ENCODE results near the gene ASPN.

Gene ASPN

DNA sequence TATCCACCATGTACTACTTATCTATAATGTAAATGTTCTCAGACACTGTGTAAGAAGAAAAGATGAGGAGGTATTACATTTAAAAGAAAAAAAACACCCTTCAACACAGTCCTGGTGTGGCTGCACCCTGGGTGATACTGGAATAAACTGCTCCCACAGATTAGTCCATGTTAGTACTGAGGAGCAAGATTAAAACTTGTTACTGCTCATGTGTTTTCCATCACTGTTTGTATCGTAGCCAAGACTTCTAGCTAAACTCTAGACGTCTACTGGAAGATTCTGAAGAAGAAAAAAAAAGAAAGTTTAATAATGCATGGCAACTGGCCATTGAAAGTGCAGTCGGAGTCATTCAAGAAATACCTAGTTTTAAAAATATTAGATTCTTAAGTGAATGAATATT lies at the start of gene ASPN:
TSS of gene ASPN (minus strand) at position 178 of the 400 bp plus-strand sequence.
- no peak for DNase-seq

DNA sequence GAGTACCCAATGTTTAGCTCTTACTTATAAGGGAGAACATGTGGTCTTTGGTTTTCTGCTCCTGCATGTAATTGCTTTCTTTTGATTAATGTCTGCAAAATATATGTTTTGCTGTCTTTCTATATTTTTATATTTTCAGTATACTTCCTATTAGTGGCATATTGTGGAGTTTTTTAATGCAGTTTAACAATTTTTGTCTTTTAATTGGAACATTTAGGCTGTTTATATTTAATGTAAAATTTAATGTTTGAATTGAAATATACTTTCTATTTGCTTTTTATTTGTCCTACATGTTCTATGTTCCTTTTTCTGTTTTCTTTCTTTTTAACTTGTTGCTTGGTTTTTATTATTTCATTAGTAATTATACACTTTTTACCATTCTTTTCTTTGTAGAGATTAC lies 48.6 kb upstream of the ASPN start:
- no peak for DNase-seq

DNA sequence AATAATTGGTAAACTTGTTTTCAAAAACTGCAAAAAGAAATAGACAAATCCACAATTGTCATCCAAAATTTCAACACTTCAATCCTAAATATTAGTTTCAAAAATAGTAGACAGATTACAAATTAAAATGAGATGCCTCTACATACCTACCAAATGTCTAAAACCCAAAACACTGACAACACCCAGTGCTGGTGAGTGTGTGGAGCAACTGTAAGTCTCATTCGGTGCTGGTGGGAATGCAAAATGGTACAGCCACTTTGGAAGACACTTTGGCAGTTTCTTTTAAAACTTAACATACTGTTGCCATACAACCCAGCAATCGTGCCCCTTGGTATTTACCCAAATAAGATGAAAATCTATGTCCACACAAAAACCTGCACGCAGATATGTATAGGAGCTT lies 46.8 kb upstream of the ASPN start:
- DNase-seq: no peak

DNA sequence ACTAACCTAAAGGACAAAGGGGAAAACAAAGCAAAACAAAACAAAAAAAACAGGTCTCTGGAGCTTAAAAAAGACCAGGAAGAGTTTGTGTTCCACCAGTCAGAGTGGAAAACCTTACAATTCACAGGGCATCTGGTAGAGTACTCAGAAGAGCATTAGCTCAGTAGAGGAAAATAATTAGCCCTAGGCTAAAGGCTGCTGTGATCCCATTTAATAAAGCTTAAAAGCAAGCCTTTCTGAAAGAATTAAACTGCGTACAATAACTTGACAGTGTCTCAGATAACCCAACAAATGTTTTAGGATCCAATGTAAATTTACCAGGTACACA lies 46.2 kb upstream of the ASPN start:
- no peak for DNase-seq

DNA sequence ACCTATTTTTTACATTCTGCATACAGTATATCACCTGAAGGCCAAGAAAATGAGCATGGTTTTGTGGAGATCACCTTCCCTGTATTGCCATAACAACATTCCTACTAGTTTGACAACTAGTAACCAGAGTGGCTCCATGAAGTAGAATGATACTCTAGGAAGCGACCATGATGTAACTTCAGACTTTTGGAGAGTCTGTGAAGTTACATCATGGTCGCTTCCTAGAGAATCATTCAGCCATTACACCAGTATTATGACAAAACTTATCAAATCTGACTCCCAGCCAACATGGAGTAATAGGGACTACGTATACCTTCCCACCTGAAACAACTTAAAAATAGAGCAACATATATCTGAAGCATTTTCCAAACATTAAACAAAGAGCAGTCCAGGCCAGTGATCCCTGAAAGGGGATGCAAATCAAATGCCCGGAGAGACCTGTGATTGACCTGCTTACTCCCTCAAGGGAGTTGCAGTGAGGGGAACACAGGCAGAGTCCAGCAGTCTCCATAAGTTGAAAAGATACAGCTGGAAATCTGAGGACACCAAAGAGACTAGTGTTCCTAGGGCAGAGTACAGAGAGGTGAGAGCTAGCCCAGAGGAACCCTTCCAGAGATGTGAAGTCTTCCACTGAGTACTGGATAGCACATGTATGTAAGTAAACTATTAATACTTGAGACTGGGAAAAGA lies 45.7 kb upstream of the ASPN start:
- no peak for DNase-seq

DNA sequence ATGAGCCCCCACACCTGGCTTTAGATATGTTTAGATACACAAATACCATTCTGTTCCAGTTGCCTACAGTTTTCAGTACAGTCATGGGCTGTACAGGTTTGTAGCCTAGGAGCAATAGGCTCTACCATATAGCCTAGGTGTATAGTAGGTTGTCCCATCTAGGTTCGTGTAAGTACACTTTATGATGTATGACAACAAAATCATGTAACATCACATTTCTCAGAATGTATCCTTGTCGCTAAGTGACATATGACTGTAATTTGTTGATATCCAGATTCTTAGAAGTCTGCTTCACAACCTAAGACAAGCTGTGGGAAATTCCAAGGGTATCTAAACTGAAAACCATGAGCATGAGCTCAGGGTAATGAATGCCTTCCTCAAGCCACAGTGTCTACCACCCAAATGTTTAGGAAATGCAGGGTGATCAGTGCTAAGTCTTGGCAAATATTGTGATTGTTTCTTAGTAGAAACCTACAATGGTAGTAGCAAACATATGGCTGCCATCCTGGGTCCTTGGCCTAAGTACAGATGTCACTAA lies 45.1 kb upstream of the ASPN start:
- no peak for DNase-seq

DNA sequence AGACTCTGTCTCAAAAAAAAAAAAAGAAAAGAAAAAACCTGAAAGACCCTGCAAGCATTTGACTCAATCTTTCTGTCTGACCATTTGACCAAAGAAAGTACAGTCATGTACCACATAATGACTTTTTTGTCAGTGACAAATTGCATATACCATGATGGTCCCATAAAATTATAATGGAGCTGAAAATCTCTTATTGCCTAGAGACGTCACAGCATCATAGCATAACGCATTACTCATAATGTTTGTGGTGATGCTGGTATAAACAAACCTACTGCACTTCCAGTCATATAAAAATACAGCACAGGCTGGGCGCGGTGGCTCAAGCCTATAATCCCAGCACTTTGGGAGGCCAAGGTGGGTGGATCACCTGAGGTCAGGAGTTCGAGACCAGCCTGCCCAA lies 43.0 kb upstream of the ASPN start:
- no peak for DNase-seq

DNA sequence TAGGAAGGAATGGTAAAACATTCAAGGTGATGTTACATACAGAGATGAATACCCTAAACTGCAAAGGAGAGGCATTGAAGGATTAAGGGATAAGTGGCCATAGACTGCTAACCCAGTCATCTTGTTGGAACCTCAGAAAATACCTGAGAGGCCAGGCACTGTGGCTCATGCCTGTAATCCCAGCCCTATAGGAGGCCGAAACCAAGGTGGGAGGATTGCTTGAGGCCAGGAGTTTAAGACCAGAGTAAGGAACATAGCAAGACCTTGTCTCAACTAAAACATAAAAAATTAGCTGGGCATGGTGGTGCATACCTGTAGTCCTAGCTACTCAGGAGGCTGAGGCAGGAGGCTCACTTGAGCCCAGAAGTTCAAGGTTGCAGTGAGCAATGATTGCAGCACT lies 42.6 kb upstream of the ASPN start:
- no peak for DNase-seq

DNA sequence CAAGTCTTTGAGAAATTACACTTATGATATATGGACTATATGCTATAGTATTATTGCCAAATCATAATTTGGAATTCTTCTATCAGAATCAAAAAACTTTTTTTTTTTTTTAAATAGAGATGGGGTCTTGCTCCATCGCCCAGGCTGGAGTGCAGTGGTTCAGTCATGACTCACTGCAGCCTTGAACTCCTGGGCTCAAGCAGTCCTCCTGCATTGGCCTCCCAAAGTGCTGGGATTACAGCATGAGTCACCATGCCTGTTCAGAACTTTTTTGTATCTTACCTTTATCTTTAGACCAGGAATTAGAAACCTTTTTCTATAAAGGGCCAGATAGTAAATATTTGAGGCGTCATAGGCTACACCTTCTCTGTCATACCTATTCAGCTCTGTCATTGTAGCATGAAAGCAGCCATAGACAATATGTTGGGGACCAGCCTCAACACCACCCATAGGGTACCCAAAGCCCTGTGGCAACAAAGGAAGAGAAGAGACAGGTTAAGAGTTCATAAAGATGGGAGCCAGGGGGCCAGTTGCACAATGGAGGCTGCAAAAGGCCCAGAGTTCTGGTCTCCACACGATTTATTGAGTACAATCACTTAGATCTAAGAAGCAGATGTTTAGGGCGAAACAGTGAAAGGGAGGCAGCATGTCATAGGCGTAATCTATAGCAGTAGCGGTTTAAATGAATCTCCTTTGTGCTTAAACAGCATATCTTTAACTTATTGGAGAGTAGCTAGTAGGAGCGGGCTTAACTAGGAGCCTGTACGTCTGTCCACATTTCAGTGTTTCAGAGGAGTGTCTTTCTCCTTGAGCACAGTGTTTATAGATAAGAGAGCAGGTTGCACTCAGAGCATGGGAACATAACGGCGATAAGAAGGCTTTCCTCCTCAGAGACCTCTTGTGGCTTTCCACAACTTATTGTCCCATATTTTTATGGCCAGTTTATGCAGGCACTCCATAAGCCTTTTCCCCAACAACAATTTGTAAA lies 41.0 kb upstream of the ASPN start:
- no peak for DNase-seq

DNA sequence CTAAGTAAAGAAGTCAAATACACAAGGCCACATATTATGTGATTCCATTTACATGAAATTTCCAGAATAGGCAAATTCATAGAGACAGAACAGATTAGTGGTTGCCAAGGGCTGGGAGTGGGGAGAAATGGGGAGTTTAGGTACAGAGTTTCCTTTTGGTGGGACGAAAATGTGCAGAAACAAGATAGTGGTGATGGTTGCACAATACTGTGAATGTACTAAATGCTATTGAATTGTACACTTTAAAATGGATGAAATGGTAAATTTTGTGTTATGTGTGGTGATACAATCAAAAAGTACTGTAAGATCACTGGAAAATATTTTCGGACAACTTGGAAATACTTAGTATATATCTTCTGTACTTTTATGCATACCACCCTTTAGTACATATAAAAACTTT lies 38.5 kb upstream of the ASPN start:
- no peak for DNase-seq

DNA sequence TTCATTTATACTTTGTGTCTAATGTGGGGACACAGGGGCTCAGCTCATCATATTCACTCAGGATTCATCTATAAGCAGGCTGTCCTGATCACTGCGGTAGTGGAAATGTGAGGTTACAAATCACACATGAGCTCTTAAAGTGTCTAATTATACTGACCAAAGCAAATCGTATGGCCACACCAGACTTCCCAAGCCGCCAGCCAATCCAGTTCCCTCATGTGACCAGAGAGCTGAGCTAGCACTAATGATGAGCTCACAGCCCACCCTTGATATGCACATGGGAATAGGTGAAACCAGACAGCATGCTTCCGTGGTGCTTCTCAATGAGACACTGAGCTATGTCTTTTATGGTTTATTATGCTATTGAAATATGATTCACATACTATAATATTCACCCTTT lies 35.9 kb upstream of the ASPN start:
- DNase-seq: no peak

DNA sequence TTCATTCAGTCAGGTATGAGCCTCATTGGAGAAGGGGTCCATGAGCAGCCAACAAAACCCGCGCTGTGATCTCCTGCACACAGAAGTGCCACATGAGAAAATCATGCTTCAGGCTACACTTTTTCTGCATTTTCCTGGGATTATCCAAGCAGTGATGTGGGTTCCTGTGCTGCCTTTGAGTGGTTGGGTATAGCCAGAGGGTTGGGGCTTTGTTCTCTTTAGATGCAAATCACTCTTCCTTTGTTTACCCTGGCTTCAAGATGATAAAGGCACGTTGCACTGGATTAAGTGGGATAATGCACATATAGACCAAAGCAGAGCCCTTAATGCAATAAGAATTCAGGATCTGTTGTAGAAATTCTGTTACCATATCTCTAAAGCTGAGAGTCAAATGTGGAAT lies 34.7 kb upstream of the ASPN start:
- no peak for DNase-seq

DNA sequence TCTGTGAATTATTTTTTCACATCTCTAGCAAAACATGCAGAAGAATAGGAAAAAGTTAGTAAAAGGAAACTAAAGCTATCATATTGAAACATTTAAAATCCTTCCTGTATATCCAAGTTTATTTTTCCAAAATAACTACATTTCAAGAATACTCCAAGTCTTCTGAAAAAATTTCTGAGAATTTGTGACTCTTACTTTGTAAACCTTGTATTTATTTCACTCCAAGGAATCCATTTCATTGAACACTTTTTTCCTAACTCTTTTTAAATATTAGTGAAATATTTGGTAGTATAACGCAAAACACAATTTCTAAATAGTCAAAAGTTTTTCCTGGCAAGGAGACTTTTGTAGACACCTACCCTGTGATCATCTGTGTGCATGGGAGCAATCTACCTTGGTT lies 34.2 kb upstream of the ASPN start:
- DNase-seq: no peak

DNA sequence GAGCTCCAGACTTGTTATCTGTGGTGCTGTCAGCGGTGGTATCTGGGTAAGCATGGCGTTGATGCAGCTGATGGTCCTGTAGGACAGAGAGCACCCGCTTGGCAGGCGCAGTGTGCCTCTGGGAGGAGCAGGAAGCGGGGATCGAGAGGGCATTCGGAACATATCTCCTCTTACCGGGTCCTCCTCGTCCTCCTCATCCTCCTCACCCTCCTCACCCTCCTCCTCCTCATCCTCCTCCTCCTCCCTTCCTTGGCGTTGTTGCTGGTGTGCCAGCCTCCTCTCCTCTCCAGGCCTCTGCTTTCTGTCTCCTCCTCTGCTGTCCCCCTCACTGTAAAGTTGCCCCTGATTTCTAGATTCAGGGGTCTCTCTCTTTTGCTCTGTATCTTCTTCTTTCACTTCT lies 32.3 kb upstream of the ASPN start:
- no peak for DNase-seq

DNA sequence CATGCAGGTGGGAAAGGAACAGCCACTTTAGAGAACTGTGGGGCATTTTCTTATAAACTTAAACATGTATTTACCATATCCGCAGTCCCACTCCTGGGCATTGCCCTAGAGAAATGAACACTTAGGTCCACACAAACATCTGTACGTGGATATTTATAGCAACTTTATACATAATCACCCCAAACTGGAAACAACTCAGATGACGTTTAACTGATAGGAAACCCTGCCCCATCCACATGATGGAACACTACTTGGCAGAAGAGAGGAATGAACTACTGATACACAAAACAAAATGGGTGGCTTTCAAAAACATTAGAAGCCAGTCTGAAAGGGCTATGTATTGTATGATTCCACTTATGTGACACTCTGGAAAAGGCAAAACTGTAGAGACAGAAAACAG lies 31.0 kb upstream of the ASPN start:
- no peak for DNase-seq

DNA sequence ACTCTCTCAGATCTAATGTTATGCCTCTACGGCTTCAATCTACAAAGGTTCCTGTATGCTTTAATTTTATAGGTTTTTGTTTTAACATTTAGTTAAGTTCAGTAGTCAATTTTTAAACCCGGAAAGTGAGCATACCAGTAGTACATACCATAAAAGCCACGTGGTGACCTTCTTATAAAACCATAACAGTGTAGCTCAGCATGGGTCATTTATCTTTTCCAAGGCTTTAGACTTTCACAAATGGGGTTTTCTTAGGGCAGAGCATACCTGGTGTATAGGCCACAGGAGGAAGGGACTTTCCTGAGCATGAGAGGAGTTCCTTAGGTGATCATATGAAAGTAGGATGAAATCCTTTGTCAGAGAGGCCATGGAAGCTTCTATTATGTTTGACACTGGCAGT lies 30.3 kb upstream of the ASPN start:
- no peak for DNase-seq

DNA sequence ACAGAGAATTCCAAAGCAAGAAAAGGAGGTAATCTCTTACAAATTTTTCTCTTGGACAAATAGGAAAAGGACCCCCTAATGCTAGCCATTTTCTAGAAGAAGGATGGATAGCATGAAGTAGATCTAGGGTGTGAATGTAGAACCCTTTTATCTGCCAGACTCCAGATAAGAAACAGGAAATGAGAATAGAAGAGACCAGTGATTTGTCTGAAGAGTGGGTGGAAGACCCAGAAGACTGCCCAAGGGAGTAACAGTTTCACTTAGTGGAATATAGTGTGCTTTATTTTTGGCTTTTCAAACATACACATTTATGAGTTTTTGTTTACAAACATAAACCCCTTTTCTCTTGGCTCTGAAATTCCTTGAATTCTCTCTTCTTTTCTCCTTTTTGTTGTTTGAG lies 28.4 kb upstream of the ASPN start:
- DNase-seq: no peak

DNA sequence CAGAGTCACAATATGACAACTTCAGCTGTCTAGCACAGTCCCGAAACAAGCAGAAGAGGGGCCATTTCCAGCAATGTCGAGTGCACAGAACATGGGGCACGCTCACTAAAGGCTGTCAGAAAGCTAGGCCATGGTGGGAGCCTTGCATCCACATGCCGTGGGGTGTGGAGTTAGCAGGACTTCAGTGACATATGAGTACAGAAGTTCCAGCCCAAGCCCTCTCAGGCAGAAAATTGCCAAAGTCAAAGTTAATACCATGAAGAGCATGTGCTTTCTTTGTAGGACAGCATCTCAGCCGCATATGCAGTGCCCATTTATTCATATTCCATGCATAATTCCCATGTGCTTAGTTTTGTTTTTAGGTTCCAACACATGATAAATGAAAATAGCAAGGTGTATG lies 26.7 kb upstream of the ASPN start:
- no peak for DNase-seq

DNA sequence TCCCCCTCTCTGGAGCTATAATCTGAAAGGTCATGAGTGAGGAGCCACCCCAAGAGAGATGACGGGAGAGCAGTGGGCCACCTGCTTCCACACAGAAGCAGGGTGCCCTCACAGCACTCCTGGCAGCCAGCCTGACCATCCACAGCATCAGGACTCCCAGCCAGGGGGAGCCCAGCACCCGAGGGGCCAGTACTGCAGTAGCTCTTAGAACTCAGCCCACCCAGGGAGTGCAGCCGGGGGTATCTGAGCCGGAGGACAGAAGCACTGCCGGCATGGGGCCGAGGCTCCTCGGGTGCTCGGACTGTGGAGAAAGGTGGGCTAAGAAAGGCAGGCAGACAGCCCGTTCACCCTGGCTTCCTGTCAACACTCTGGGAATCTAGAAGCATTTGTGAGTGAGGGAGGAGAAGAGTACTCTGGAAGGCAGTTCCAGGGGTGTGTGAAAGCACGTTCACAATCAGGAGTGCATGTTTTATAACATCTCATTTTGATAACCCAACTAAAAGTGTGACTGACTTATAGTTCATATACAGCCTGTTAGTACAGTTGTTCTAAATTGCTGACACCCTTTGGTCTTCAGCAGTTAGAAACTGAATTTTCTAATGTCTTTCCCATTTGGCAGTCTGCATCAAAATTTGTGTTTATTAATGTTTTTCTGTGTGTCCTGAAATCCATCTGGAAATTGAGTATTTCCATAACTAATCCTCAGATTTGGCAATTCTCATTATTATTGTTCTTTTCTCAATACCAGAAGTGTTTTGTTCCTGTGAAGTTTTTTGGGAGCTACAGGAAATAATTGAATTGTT lies 25.9 kb upstream of the ASPN start:
- DNase-seq: no peak

DNA sequence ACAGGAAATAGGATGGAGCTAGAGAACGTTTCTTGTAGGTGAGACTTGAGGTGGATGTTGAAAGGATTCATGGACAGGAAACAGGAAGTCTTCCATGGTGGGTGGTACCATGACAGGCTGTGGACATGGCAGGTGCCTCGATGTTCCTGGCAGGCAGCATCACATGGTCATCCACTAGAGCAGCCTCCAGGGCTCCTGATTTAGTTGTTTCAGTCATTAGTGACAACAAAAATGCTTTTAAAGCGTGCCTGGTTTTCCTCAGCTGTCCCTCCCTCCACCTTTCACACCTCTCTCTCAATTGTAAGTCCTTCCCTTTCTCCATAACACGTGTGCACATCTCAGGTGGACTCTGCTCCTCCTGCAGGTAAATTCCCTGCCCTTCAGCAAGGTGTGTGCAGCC lies 25.2 kb upstream of the ASPN start:
- peak in 1 of 2 experiments; percentile 10 for DNase-seq

DNA sequence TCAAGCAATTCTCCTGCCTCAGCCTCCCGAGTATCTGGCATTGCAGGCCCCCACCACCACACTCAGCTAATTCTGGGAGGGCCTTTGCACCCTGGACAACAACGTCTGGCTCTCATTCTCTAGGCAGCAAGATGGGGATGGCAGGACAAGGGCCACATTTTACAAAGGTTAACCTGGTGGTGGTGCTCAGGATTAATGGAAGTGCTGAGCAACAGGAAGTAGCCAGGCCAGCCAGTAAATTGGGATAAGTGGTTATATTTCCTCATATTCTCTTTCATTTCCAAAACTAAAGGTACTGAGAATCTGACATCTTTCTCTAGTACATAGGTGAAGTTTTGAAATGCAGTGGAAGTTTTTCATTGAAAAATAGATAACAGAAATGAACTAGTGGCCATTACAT lies 24.7 kb upstream of the ASPN start:
- DNase-seq: no peak

DNA sequence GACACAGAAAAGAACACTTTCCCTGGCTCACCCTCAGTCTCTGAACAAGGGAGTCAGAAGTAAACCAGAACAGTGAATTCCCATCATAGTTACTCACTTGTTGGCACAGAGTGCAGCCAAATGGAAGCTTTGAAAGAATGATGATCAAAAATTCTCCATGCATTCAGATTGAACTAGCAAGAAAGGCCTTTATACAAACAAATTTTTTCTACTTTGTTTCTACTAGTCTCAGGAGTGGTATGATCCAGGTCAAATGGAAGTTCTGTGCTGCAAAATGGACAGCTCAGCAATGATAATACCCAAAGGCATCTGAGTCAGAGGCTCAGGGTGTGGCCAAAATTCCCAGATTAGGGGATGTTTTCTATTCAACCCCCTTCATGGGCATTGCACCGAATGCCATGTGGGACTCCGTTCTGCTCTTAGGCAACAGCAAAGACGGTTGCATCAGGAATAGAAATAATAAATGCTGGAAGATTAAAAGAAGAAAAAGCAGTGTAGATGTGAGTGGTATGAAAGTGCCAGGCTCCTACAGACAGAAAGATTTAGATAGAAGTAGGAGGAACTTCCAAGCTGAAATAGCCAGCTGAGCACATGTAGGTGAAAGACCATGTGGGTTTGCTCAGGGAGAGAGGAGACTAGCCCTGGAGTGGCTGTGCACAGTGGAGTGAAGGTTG lies 24.0 kb upstream of the ASPN start:
- DNase-seq: no peak

DNA sequence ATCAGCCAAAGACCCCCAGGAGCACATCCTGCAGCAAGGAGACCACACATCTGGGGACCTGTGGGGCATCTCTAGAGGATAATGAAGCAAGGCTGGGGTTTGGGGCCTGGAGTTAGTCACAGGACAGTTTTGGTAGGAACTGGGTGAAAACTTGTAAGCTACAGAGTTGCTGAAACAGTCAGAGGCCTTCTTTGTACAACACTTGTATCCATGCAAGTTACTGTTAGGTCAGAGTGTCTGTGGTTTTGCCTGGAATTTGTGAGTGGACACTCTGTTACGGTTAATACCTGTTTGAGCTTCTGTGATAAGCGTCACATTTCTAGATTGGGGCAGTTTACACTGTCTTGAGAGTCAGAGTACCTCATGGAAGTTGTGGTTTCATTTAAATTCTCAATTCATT lies 22.6 kb upstream of the ASPN start:
- no peak for DNase-seq

Data from NCI-H2081 (cell line).